Nephron progenitor cell (in vitro differentiated cells): ENCODE measurements around the gene ACSS1.
A peak's percentile ranks its signal among the peaks of the same experiment; 100 is the strongest.

ENCODE experiments used
- DNase-seq: peaks from one replicate; pipeline ENCODE4 v3.0.0; 2021
- H3K27ac Mint-ChIP-seq: 2 replicates; pipeline ENCODE4 v1.8.0; 2021; ENCODE audit warnings: mild to moderate bottlenecking, moderate library complexity, mixed read lengths
- H3K27me3 Mint-ChIP-seq: 2 replicates; pipeline ENCODE4 v1.8.0; 2021; ENCODE audit warnings: mild to moderate bottlenecking, low read depth, mixed read lengths; ENCODE audit not compliant: poor library complexity
- H3K36me3 Mint-ChIP-seq: 2 replicates; pipeline ENCODE4 v1.8.0; 2021; ENCODE audit warnings: low read depth, mixed read lengths
- H3K4me1 Mint-ChIP-seq: 2 replicates; pipeline ENCODE4 v1.8.0; 2021; ENCODE audit warnings: mixed read lengths
- H3K4me3 Mint-ChIP-seq: 2 replicates; pipeline ENCODE4 v1.8.0; 2021; ENCODE audit warnings: mild to moderate bottlenecking, moderate library complexity, mixed read lengths
- H3K9me3 Mint-ChIP-seq: 2 replicates; pipeline ENCODE4 v1.8.0; 2021; ENCODE audit warnings: mild to moderate bottlenecking, moderate library complexity, mixed read lengths
- TF ChIP-seq, protein P1 (sequence below): fragments of 200-600 bp; sonication (generic); IDR thresholded peaks from 2 replicates; pipeline ENCODE4 v1.5.0; 2021; ENCODE audit warnings: antibody characterized with exemption

The ACSS1 gene

GRCh38 chr20:24960861-24961260 is 97.1 kb downstream of the ACSS1 start:
- H3K27ac Mint-ChIP-seq = no peak overlapping the region
- TF ChIP-seq, protein P1, sequence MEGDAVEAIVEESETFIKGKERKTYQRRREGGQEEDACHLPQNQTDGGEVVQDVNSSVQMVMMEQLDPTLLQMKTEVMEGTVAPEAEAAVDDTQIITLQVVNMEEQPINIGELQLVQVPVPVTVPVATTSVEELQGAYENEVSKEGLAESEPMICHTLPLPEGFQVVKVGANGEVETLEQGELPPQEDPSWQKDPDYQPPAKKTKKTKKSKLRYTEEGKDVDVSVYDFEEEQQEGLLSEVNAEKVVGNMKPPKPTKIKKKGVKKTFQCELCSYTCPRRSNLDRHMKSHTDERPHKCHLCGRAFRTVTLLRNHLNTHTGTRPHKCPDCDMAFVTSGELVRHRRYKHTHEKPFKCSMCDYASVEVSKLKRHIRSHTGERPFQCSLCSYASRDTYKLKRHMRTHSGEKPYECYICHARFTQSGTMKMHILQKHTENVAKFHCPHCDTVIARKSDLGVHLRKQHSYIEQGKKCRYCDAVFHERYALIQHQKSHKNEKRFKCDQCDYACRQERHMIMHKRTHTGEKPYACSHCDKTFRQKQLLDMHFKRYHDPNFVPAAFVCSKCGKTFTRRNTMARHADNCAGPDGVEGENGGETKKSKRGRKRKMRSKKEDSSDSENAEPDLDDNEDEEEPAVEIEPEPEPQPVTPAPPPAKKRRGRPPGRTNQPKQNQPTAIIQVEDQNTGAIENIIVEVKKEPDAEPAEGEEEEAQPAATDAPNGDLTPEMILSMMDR = no peak
- peaks cover 8% of the 10 kb centered on the region for H3K4me1 Mint-ChIP-seq
- H3K27me3 Mint-ChIP-seq = no peaks in the 10 kb centered on the region
- no peak overlapping the region for H3K4me3 Mint-ChIP-seq
- DNase-seq = no peak
- peaks cover 36% of the 10 kb centered on the region for H3K36me3 Mint-ChIP-seq
- H3K9me3 Mint-ChIP-seq = no peaks in the 10 kb centered on the region

GRCh38 chr20:24960302-24960801 is 97.6 kb downstream of the ACSS1 start:
- H3K4me3 Mint-ChIP-seq = no peak overlapping the region
- peaks cover 8% of the 10 kb centered on the region for H3K4me1 Mint-ChIP-seq
- DNase-seq = no peak
- H3K9me3 Mint-ChIP-seq = no peaks in the 10 kb centered on the region
- TF ChIP-seq, protein P1 = no peak
- no peaks in the 10 kb centered on the region for H3K27me3 Mint-ChIP-seq
- H3K27ac Mint-ChIP-seq = no peak overlapping the region
- peaks cover 32% of the 10 kb centered on the region for H3K36me3 Mint-ChIP-seq

DNA sequence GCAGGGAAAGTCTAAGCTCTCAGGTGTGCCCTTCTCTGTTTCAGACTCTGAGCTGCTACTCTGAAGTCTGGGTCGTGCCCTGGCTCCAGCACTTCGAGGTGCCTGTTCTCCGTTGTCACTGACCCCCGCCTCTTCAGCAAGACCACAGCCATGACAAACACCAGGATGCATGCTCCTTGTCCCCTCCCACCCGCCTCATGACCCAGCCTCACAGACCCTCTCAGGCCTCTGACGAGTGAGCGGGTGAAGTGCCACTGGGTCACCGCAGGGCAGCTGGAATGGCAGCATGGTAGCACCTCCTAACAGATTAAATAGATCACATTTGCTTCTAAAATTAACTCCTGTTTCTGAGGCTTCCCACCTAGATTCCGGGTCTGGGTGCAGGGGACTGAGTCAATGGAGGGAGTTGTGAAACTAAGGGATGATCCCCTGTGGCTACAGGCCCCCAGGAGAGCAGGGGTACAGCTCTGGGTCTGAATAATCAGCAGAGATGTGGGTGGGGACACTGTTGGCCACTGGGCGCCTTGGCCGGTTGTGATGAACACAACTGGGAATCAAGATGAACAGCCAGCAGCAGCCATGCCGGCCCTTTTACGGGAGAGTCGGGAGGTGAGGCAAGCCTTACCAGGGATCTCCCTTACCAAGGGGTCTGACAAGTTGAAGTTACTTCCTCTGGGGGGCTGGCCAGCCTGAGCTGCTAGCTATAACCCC is 98.2 kb downstream of the ACSS1 start:
- TF ChIP-seq, protein P1 = no peak
- H3K27me3 Mint-ChIP-seq = no peaks in the 10 kb centered on the region
- DNase-seq = no peak
- no peak overlapping the region for H3K4me3 Mint-ChIP-seq
- H3K9me3 Mint-ChIP-seq = no peaks in the 10 kb centered on the region
- H3K27ac Mint-ChIP-seq = no peak overlapping the region
- peaks cover 27% of the 10 kb centered on the region for H3K36me3 Mint-ChIP-seq
- H3K4me1 Mint-ChIP-seq = peaks cover 8% of the 10 kb centered on the region

DNA sequence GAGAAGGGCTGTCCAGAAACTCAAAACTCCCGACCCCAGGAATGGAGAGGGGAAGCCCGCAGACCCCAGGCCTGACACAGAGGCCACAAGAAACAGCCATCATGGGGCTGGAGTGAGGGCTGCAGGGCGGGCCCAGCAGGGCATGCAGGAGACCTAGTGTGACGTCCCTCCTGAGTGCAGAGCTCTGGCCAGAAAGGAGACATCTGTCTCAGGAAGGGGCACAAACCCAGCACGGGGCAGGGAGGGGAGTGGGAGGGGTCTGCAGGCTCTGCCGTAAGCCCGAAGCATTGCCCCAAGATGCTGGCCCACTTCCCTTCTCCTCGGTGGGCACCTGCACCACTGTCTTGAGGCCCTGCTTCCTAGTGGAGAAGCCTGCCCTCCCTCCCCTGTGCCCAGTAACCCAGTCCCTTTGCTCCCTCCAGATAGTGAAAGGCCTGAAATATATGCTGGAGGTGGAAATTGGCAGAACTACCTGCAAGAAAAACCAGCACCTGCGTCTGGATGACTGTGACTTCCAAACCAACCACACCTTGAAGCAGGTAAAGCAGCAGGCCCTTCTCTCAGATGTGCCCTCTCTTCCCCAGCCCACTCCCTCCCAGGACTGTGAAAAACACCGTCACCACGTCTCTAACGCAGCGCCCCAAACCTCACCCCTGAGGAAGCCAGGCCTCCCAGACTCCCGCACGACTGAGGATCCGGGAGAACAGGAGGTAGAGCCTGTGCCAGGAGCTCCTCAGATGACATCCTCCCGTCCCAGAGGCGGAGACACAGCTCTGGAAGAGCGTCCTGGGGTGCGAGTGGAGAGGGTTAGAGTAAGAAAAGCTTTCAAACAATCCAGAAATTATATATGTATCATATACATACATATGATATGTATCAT is 99.2 kb downstream of the ACSS1 start:
- H3K4me3 Mint-ChIP-seq = no peak overlapping the region
- H3K4me1 Mint-ChIP-seq = peaks cover 8% of the 10 kb centered on the region
- DNase-seq = no peak
- TF ChIP-seq, protein P1 = no peak
- H3K36me3 Mint-ChIP-seq = peaks cover 21% of the 10 kb centered on the region
- no peaks in the 10 kb centered on the region for H3K27me3 Mint-ChIP-seq
- peak overlapping the region; percentile 57 for H3K27ac Mint-ChIP-seq
- H3K9me3 Mint-ChIP-seq = no peaks in the 10 kb centered on the region

DNA sequence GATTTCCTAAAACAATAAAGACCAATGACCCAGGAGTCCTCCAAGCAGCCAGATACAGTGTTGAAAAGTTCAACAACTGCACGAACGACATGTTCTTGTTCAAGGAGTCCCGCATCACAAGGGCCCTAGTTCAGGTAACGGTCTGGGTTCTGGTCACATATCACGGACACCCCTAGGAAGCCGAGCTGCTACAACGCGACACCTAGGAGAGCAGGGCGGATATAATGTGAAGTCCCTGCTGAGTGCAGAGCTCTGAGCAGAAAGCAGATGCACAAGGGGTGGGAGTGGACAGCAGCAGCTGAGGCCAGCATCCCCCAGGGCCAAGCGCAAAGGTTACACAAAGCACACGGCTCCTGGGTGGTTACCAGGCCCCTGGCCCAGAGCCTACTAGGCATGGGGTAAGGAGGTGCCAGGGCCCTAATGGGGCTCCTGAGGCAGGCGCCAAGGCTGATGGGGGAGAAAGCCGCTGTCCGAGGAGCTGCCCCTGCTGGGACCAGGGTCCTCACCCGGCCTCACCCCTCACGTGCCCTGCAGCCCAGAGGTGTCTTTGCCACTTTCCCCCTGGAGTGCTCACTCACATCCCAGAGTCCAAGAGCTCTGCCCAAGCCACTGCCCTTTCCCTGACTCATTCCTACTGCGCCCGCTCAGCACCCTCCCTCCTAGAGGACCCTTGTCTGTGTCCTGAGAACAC is 100.5 kb downstream of the ACSS1 start:
- H3K27me3 Mint-ChIP-seq = no peaks in the 10 kb centered on the region
- TF ChIP-seq, protein P1 = no peak
- H3K4me1 Mint-ChIP-seq = peaks cover 3% of the 10 kb centered on the region
- no peaks in the 10 kb centered on the region for H3K9me3 Mint-ChIP-seq
- no peak overlapping the region for H3K27ac Mint-ChIP-seq
- DNase-seq = no peak
- H3K4me3 Mint-ChIP-seq = no peak overlapping the region
- peaks cover 10% of the 10 kb centered on the region for H3K36me3 Mint-ChIP-seq
